K562 (cell line): ENCODE measurements around the gene MAMDC2. TPM values are rescaled to one million over a fixed set of nuclear protein-coding genes. Genes with fewer than 3 reads are reported as not detected.

Experiments
- ATAC-seq: fragments of 200-7000 bp; cut with Tn5 transposase; 3 replicates; pipeline ENCODE4 v1.9.1; 2020; ENCODE audit warnings: moderate library complexity
- BruUV-seq: library from RNA; stranded (reverse); fragments of 400-500 nt; replicated peaks from 2 replicates; lab custom pipeline; 2021; lab: Mats Ljungman, UMichigan
- CTCF ChIA-PET: fragments of 300-600 bp; formaldehyde crosslinking; extraction: SDS; loops from one replicate; lab custom pipeline; 2021; ENCODE audit warnings: low intra/inter-chr PET ratio; lab: Yijun Ruan, JAX
- POLR2A ChIA-PET: fragments of 300-600, 350-650 bp; sonication (Branson Sonifier 250); formaldehyde crosslinking; extraction: SDS; loops from one replicate; lab custom pipeline; 2021; ENCODE audit warnings: antibody characterized with exemption, inconsistent platforms; lab: Yijun Ruan, JAX
- DNase-seq, 4 experiments: peaks; one replicate each; pipeline versions ENCODE4 v3.0.0 to v3.0.0-alpha.2; 2011 to 2018; ENCODE audit warnings: low spot score in 3 of 4, mixed read lengths in 3 of 4; ENCODE audit errors: extremely low read depth in 1 of 4
- FAIRE-seq: peaks from 2 replicates; lab custom pipeline; 2011; peaks lifted over from hg19 to GRCh38; lab: Jason Lieb, UNC
- H2AFZ ChIP-seq: 2 replicates; pipeline ENCODE4 v1.6.0; 2011; ENCODE audit warnings: low read depth, low read length, control low read depth, inconsistent platforms
- H3K27ac ChIP-seq: fragments of 200-600 bp; 3 replicates; pipeline ENCODE4 v1.8.0; 2011; ENCODE audit warnings: low read depth, mild to moderate bottlenecking, control low read depth, inconsistent platforms, low read length, moderate library complexity, mixed read lengths; ENCODE audit errors: extremely low read depth
- H3K27me3 ChIP-seq, 2 experiments: fragments of 300-600 bp in 1 of 2; 2 replicates in 1 of 2; 3 replicates in 1 of 2; pipeline versions ENCODE4 v1.6.0 to v1.8.0; 2011; ENCODE audit warnings: inconsistent platforms in 2 of 2, low read length in 2 of 2, mild to moderate bottlenecking in 1 of 2, mixed read lengths in 1 of 2, moderate library complexity in 1 of 2; ENCODE audit not compliant: control insufficient read depth in 2 of 2, insufficient read depth in 2 of 2
- H3K36me3 ChIP-seq: fragments of 300-600 bp; 3 replicates; pipeline ENCODE4 v1.8.0; 2011; ENCODE audit warnings: mild to moderate bottlenecking, low read length, inconsistent platforms; ENCODE audit not compliant: control insufficient read depth, insufficient read depth
- H3K4me1 ChIP-seq, 2 experiments: fragments of 200-600 bp in 1 of 2; replicated peaks in 1 of 2; 2 replicates in 1 of 2; 3 replicates in 1 of 2; pipeline versions ENCODE4 v1.5.1 to v1.8.0; 2011; ENCODE audit warnings: inconsistent platforms in 2 of 2, low read length in 2 of 2, mild to moderate bottlenecking in 1 of 2, mixed read lengths in 1 of 2, moderate library complexity in 1 of 2; ENCODE audit not compliant: control insufficient read depth in 2 of 2, insufficient read depth in 2 of 2
- H3K4me2 ChIP-seq: 2 replicates; pipeline ENCODE4 v1.6.1; 2011; ENCODE audit warnings: low read length, control low read depth, inconsistent platforms, mixed read lengths; ENCODE audit not compliant: insufficient read depth
- H3K4me3 ChIP-seq: fragments of 200-600 bp; sonication (generic), shearing (Covaris generic); 2 replicates; pipeline ENCODE4 v1.5.1; 2016; ENCODE audit warnings: control low read depth, inconsistent platforms
- H3K79me2 ChIP-seq: fragments of 200-600 bp; 3 replicates; pipeline ENCODE4 v1.8.0; 2011; ENCODE audit warnings: low read length, inconsistent platforms; ENCODE audit not compliant: control insufficient read depth, insufficient read depth
- H3K9ac ChIP-seq, 2 experiments: 2 replicates each; pipeline versions ENCODE4 v1.6.0 to v1.6.1; 2011; ENCODE audit warnings: low read depth in 2 of 2, low read length in 2 of 2, control low read depth in 1 of 2, inconsistent platforms in 1 of 2, mild to moderate bottlenecking in 1 of 2, mixed read lengths in 1 of 2; ENCODE audit not compliant: insufficient read depth in 1 of 2
- H3K9me1 ChIP-seq: one replicate; pipeline ENCODE4 v1.6.0; 2011; ENCODE audit warnings: inconsistent platforms, mild to moderate bottlenecking, low read length, moderate library complexity; ENCODE audit not compliant: control insufficient read depth, insufficient read depth
- H3K9me3 ChIP-seq: replicated peaks from 2 replicates; pipeline ENCODE4 v1.5.1; 2011; ENCODE audit warnings: low read depth, low read length, inconsistent platforms; ENCODE audit not compliant: control insufficient read depth, insufficient read depth
- H4K20me1 ChIP-seq: replicated peaks from 2 replicates; pipeline ENCODE4 v1.6.1; 2011; ENCODE audit warnings: low read length, inconsistent platforms, mixed read lengths; ENCODE audit not compliant: control insufficient read depth, insufficient read depth
- ATF6 ChIP-seq: sonication (generic); formaldehyde crosslinking; IDR thresholded peaks from 2 replicates; pipeline ENCODE4 v1.4.0; 2020; ENCODE audit warnings: mild to moderate bottlenecking, missing genetic modification reagents
- CAMTA2 ChIP-seq: fragments of 250-450 bp; sonication (Bioruptor Pico); conservative IDR thresholded peaks from 2 replicates; pipeline ENCODE4 v1.5.1; 2022
- CREBBP ChIP-seq: IDR thresholded peaks from one replicate; pipeline ENCODE4 v1.6.1; 2012; ENCODE audit warnings: low read depth, mild to moderate bottlenecking, control low read depth, inconsistent platforms, low read length
- ILF3 ChIP-seq: fragments of 450-650 bp; IDR thresholded peaks from 2 replicates; pipeline ENCODE4 v1.6.1; 2018; ENCODE audit warnings: antibody characterized with exemption, mild to moderate bottlenecking, moderate library complexity, borderline replicate concordance
- KLF1 ChIP-seq: fragments of 450-650 bp; IDR thresholded peaks from 2 replicates; pipeline ENCODE4 v1.6.1; 2016; ENCODE audit warnings: missing genetic modification characterization, missing compliant biosample characterization
- MXI1 ChIP-seq: IDR thresholded peaks from 2 replicates; pipeline ENCODE4 v1.6.1; 2011; ENCODE audit warnings: low read depth, mild to moderate bottlenecking, improper control_type of control experiment, low read length
- RNF2 ChIP-seq: sonication (generic); IDR thresholded peaks from 2 replicates; pipeline ENCODE4 v1.6.1; 2016
- TEAD4 ChIP-seq, 2 experiments: sonication (generic) in 1 of 2; formaldehyde crosslinking in 1 of 2; IDR thresholded peaks; 2 replicates each; pipeline versions ENCODE4 v1.6.1 to v1.8.0; 2012 to 2022; ENCODE audit warnings: borderline replicate concordance in 1 of 2, inconsistent platforms in 1 of 2, low read length in 1 of 2, mild to moderate bottlenecking in 1 of 2, missing genetic modification reagents in 1 of 2
- TSHZ1 ChIP-seq: fragments of 250-450 bp; sonication (Bioruptor Pico); IDR thresholded peaks from 2 replicates; pipeline ENCODE4 v1.4.0; 2020; ENCODE audit warnings: mild to moderate bottlenecking, moderate library complexity
- XRCC3 ChIP-seq: fragments of 450-650 bp; IDR thresholded peaks from 2 replicates; pipeline ENCODE4 v1.6.1; 2017; ENCODE audit warnings: mild to moderate bottlenecking, moderate library complexity
- ZC3H4 ChIP-seq: sonication (generic); formaldehyde crosslinking; IDR thresholded peaks from 2 replicates; pipeline ENCODE4 v1.9.0; 2021; ENCODE audit warnings: missing genetic modification reagents, borderline replicate concordance
- WGBS: fragments of 100-300 bp; shearing (Covaris generic); methylation state at CpG from one replicate; pipeline ENCODE4 v1.1.6; 2016; ENCODE audit warnings: low coverage, mixed read lengths; ENCODE audit not compliant: insufficient coverage; ENCODE audit errors: missing lambda C conversion rate; 5-methylcytosine and 5-hydroxymethylcytosine counted together
- in situ Hi-C: fragments of 300-500 bp; cut with MboI; formaldehyde crosslinking; loops from 4 replicates; pipeline ENCODE4 v1.15.0; 2018; ENCODE audit warnings: inconsistent platforms, mixed read lengths
- intact Hi-C: fragments of 100-400 bp; cut with micrococcal nuclease; formaldehyde crosslinking; loops from 2 replicates; pipeline ENCODE4 v1.14.2; 2022
- polyA plus RNA-seq, 8 experiments: library from polyadenylated mRNA; depleted of rRNA in 4 of 8; stranded (reverse) in 5 of 8; unstranded in 3 of 8; fragments of >200 nt; fragmentation: Nextera tagmentation in 2 of 8; fragmentation: Illumina TruSeq in 1 of 8; extraction: Ambion mirVana in 2 of 8; extraction: Trizol in 1 of 8; gene quantifications; 2 replicates each; pipeline versions ENCODE4 v1.2.1 to v1.2.3, GENCODE V29; 2011 to 2014; ENCODE audit warnings: inconsistent platforms in 1 of 8, missing spikeins in 1 of 8
- total RNA-seq, 7 experiments: library from RNA; depleted of rRNA in 6 of 7; stranded (reverse); fragments of >200 nt in 6 of 7; fragmentation: Illumina TruSeq in 2 of 7; extraction: Trizol in 2 of 7; gene quantifications; 2 replicates each; pipeline versions ENCODE4 v1.2.1 to v1.2.3, GENCODE V29; 2011 to 2021; ENCODE audit warnings: low replicate concordance in 1 of 7
- TF ChIP-seq, protein P1 (sequence below): IDR thresholded peaks from 2 replicates; pipeline ENCODE4 v1.6.1; 2011; ENCODE audit not compliant: insufficient read length; ENCODE audit errors: extremely low read depth
- TF ChIP-seq, protein P2 (sequence below): sonication (generic); formaldehyde crosslinking; IDR thresholded peaks from 2 replicates; pipeline ENCODE4 v1.8.0; 2022; ENCODE audit warnings: mild to moderate bottlenecking, missing genetic modification reagents, borderline replicate concordance

MAMDC2 gene
- total and polyA plus RNA-seq, 9 of the 15 experiments (the other 6 are each of a cell fraction or from before 2014, with no cell fraction given) = 0.01 to 0.03 TPM; not detected in 7

DNA sequence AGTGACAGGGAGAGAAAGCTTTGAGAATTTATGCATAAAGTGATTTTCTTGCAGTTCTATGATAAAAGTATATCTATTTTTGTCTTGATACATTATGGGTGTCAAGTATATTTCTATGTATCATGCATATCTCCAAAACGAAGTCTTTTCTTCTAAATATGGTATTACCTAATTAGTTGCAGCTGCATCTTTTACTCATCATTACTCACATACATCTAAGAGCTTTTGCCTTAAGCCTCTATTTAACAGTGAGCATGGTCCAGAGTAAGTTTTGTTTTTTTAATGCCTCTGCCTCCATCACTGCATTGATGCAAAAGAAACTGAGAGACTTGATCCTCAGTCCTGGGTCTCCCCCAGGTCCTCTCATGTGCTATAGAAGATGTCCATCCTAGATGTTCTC lies 175.1 kb downstream of the MAMDC2 start (continued):
- TF ChIP-seq XRCC3 (no peak), ILF3 (no peak), RNF2 (no peak)
- TF ChIP-seq, protein P1, sequence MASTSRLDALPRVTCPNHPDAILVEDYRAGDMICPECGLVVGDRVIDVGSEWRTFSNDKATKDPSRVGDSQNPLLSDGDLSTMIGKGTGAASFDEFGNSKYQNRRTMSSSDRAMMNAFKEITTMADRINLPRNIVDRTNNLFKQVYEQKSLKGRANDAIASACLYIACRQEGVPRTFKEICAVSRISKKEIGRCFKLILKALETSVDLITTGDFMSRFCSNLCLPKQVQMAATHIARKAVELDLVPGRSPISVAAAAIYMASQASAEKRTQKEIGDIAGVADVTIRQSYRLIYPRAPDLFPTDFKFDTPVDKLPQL = no peak
- TF ChIP-seq, all 486 proteins: peak for 0

GRCh38 chr9:70220216-70220615 lies 176.6 kb downstream of the MAMDC2 start:
- ATAC-seq (no peak), FAIRE-seq (no peak), DNase-seq (no peak)
- H3K4me2 ChIP-seq = no peak overlapping the region
- no peak overlapping the region for H3K4me3 ChIP-seq
- H2AFZ ChIP-seq = no peak overlapping the region
- no peak overlapping the region for H3K9ac ChIP-seq
- intact Hi-C loops (loop anchor here (10.0 kb wide), 1 partner anchor 385 kb away; no protein-coding TSS in a partner anchor), in situ Hi-C loops (no loop called here)
- no peaks in the 10 kb centered on the region; a peak in 1 of 5 replicates for H3K27me3 ChIP-seq
- H3K9me1 ChIP-seq = no peaks in the 10 kb centered on the region
- POLR2A ChIA-PET = interaction anchor here (0.7 kb wide), 1 partner anchor 833 kb away, joined by 3 read pairs; no protein-coding TSS in a partner anchor
- H3K4me1 ChIP-seq = no peaks in the 10 kb centered on the region
- WGBS = 5% methylated on average over 2 of the region's 2 CpGs
- no TSS peak for BruUV-seq
- CTCF ChIA-PET = no interaction called here
- no peaks in the 10 kb centered on the region for H3K79me2 ChIP-seq
- H3K9me3 ChIP-seq = no peaks in the 10 kb centered on the region
- H3K27ac ChIP-seq = no peak overlapping the region
- H3K36me3 ChIP-seq = no peaks in the 10 kb centered on the region
- H4K20me1 ChIP-seq = no peaks in the 10 kb centered on the region
- no peak for TF ChIP-seq CAMTA2 (CRISPR knock-in tag)
- no peak for TF ChIP-seq CREBBP
- no peak for TF ChIP-seq ATF6 (CRISPR knock-in tag)
- TF ChIP-seq, protein P2, sequence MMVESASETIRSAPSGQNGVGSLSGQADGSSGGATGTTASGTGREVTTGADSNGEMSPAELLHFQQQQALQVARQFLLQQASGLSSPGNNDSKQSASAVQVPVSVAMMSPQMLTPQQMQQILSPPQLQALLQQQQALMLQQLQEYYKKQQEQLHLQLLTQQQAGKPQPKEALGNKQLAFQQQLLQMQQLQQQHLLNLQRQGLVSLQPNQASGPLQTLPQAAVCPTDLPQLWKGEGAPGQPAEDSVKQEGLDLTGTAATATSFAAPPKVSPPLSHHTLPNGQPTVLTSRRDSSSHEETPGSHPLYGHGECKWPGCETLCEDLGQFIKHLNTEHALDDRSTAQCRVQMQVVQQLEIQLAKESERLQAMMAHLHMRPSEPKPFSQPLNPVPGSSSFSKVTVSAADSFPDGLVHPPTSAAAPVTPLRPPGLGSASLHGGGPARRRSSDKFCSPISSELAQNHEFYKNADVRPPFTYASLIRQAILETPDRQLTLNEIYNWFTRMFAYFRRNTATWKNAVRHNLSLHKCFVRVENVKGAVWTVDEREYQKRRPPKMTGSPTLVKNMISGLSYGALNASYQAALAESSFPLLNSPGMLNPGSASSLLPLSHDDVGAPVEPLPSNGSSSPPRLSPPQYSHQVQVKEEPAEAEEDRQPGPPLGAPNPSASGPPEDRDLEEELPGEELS = no peak
- no peak for TF ChIP-seq TEAD4 (IDR thresholded peaks at IDR 0.05; ENCODE audit: low read length)
- TF ChIP-seq TEAD4 (CRISPR knock-in tag; IDR thresholded peaks at IDR 0.05; ENCODE audit: borderline replicate concordance) = no peak
- no peak for TF ChIP-seq KLF1 (tag)
- TF ChIP-seq MXI1 = no peak
- no peak for TF ChIP-seq ZC3H4 (CRISPR knock-in tag)
- TF ChIP-seq TSHZ1 (CRISPR knock-in tag) = no peak
